Ammon's horn (tissue), 1 donor: ENCODE results near the gene ZCCHC18.
"Not testable (repeated sequence)": the region's sequence is repeated elsewhere in the genome, so short reads cannot be mapped to it uniquely, and the experiment has no call there.

Source experiments
- DNase-seq: peaks from one replicate; pipeline ENCODE4 v3.0.0-alpha.2; 2016; ENCODE audit warnings: low spot score

The ZCCHC18 gene

DNA sequence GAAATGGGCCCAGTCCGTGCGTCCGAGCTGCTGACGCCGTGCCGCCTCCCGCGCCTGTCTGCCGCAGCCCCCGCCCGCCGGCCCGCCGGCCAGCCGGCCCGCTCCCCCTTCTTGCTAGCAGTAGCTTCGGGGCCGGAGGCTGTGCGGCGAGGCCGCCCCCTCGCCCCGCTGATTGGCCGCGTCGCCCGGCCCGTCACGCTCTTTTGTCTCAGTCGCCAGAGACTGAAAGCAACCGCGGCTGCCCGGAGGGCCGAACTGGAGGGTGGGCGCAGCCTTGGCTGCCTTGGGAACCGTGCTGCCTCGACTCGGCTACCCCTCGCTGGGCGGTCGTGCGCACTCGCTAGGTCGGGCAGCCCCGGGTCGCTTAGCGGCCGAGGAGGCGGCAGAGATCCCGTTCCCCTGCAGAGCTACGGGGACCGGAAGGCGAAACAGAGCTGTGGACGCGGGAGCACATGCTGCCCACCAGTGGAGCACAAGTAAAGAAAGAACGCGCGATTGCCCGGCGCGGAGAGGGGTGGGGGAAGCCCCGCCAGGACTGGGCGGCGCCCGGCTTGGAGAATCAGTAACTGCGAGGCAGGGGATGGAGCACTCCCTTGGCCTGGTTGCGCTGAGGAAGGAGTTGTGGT is at the start of gene ZCCHC18:
Gene ZCCHC18, plus strand, starts transcription at position 198 of the 626 bp plus-strand sequence. CDS start 1,589 bp downstream, outside the sequence.
- peak; percentile 56 for DNase-seq

DNA sequence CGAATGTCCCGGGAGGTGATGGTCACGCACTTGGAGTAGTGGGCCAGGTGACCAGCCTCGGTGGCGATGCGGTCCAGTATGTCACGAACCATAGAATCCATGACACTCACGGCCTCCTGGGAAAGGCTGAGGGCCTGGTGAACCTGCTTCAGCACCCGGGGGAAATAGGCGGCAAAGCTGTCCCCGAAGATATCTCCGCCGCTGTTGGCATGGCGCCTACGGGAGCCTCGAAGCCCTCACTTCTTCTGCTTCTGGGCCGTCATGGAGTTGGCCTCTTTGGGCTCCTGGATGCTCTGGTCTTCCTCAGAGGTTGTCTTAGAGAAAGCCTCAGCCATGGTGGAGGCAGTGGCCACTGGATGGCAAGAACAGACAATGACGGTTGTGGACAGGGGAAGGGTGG is 49.7 kb upstream of the ZCCHC18 start:
- DNase-seq = not testable (repeated sequence)

DNA sequence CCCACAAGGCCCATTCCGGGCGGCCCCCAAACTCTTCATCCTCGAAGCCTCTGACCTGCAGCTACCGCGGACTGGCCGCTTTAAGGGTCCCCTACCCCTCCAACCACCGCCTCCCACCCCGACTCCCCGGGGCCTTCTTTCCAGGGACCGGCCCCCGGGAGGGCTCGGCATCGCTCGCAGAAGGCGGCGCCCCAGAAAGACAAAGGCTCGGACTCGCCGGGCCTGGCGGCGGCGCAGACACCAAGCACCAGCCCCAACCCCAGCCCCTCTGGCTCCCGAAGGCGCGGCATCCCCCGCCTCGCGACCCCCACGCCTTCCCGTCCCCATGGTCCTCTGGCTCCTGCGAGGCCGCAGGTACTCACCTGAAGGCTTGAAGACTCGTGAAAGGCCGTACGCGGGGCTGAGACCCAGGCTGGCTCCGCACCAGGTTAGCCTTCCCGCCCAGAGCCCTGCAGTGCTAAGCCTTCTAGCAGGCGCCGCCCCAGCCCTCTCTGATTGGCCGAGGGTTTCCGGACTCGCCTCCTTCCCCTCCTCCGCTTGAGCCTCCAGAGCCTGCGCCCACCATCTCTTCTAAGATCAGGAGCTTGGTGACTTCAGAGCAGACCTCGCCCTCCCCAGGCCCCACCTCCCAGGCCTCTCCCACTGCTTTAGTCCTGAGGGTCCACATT is 36.4 kb upstream of the ZCCHC18 start, which contains the start of gene TMSB15C:
Gene TMSB15C, minus strand, starts transcription at position 459 of the 668 bp plus-strand sequence.
- DNase-seq = not testable (repeated sequence)

DNA sequence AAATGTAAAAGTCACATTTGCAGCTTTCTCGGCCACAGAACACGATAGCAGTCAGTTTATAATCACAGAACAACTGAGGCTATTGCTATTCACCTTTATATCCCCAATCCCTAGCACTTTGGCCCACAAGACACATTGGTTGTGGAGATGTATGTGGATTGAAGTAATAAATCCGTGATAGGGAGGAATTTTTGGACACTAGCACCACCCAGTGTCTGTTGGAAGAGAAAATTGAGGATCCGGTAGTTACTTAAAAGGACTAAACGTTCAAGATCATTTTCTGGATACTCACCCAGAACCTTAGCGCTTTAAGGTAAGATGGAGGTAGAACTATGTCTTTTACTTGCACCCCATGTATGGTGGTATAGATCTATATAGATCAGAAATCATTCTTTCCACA is 34.5 kb upstream of the ZCCHC18 start:
- not testable (repeated sequence) for DNase-seq

DNA sequence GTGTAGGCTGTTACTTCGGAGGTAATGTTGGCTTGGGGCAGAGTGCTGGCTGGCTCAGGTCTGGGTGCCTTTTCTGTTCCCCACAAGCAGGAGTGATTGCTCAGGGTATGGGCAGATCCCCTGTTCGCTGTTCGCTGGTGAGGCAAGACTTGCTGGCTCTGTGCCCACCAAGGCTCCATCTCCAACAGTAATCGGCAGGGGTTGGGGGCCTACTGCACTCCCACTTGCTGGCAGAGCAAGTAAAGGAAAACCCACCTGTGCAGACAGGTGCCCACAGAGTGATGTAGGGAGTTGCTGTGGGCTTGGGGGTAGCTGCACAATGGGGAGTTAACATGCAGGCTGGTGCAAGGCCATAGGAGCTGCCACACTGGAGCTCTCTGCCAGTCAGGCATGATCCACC is 28.3 kb upstream of the ZCCHC18 start:
- no peak for DNase-seq

DNA sequence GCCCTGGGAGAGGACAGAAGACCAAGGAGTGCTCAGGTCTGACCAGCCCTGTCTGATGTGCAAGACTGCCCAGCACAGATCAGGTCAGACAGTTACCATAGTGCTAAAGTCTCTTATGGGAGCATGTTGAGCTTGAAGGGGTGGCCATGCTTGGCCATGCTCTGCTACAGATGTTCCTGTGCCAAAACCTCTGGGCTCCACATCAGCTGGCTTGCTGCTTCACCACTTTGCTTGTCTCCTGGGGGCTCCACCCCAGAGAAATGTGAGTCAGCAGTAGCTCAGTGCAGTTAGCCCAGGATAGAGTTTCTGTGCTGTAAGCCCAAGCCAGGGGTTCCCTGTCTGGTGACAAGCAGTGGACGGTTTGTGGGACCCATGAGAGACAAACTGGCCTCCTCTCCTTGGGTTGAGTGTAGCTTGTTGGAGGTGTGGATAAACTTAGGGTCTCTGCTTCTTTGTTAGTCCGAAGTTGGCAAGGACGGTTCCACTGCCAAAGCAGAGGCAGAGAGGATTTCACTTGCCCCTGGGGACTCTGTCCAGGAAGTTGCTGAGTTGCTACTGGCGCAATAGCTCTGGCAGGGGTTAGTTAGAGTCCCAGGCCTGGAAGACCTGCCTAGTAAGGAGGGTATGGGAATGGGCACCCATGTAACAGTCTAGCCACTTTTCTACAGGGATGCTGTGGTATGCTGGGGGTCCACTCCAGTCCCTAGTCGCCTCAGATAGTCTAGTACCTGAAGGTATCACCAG is 27.6 kb upstream of the ZCCHC18 start:
- DNase-seq = no peak

DNA sequence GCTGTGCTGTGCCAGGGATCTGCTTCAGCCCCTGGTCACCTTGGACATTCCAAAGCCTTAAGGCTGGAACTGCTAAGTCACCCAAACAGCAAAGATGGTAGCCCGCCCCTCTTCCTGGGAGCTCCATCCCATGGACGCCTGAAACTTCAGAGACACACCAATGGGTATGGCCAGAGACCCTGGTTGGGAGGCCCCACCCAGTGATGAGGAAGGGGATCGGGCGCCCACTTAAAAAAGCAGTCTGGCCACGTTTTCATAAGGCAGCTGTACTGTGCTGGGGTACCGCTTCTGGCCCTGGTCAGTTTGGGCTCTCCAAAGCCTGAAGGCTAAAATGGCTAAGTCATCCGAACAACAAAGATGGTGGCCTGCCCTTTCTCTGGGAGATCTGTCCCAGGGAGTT is 26.8 kb upstream of the ZCCHC18 start:
- no peak for DNase-seq

DNA sequence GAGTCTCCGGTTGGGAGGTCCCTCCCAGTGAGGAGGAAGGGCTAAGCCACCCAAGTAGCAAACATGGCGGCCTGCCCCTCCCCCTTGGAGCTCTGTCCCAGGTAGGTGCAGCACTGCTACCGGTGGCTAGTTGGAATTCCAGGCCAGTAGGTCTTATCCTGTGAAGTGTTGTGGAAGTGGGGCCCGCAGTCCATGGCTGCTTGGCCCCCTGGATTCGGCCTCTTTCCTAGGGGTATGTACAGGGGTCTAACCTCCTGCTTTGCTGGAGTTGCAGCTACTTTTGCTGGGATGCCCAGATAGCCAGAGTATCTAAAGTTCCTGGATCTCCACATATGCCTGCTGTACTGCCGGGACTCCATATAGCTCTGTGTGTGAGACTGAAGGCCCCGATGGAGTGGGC is 26.4 kb upstream of the ZCCHC18 start:
- DNase-seq = no peak

DNA sequence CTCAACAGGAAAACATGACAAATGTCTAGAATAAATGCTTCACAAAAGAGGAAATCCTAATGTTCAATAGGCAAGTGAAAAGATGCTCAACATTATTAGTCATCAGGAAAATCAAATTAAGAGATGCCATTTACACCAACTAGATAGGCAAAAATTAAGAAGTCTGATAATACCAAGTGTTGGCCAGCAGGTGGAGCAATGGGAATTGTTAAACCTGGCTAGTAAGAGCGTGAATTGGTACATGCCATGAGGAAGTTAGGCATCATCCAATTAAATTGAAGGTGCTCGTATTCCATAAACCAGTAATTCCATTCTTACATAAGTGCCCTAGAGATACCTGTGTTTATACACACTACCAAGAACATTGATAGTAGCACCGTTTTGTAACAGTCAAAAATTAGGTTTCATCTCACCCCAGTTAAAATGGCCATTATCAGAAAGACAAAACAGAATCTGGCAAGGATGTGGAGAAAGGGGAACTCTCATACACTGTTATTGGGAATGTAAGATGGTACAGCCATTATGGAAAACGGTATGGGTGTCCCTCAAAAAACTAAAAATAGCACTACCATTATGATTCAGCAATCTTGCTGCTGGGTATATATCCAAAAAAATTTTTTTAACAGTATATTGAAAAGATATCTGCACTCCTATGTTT is 14.0 kb upstream of the ZCCHC18 start:
- peak; percentile 89 for DNase-seq

DNA sequence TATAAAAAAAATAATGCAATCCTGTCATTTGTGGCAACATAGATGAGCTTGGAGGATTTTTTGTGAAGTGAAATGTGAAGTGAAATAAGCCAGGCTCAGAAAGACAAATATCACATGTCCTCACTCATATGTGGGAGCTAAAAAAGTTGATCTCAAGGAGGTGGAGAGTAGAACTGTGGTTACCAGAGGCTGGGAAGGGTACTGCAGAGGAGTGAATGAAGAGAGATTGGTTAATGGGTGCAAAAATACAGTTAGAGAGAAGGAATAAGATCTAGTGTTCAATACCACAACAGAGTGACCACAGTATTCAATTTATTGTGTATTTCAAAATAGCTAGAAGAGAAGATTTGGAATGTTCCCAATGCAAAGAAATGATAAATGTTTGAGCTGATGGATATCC is 13.4 kb upstream of the ZCCHC18 start:
- no peak for DNase-seq

DNA sequence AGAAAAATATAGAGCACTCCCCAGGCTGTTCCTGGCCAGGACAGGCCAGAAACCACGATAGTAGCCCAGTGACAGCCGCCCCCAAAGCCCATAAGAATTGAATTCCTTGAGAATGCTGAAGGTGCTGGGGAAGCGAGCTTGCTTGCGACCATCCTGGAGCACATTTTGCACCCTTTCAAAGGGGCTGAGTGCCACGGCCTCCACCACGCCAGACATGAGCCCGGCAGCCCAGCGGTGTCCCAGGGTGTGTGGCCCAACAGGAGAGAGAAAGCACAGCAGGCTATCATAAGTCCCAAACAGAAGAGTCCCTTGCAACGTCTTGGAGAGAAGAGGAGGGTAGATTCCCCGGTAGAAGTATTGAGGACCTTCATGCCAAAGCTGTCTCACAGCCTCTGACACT is 7.6 kb upstream of the ZCCHC18 start:
- DNase-seq = no peak

DNA sequence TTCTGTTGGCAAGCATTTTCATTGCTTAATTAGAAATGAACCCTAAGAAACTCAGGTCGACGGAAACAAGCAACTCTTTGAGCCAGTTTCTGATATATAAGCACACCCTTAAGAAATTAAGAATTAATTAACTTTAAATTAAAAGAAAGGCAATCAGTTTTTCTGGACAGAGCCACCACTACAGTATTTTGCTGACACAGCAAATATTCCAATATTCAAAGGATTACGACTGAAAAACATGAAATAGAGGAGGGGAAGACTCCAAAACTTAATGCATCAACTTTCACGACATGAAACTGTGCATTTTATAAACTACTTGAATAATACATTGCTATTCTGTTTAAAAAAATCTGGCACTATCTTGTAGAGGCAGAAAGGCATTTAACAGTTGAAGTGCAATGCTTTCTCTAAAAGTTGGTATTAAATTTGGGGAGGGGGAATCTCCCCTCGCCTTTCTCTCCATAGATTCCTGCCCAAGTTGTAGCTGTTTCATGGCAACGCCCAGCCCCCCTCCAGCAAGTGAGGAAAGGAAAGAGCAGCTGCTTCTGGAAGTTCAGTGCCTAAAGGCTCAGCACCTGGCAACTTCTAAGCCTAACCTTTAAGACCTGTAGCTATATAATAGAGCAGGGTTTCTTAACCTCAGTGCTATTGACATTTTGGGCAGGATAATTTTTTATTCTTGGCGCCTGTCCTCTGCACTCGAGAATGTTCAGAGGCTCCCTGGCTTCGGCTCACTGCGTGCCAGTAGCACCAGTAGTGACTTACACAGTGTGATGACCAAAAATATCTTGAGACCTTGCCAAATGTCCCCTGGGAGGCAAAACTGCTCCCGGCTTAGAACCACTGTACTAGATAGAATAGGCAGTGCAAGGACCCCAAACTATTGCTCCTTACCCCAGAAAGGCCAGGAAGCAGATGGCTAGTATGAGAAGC is 6.7 kb upstream of the ZCCHC18 start:
- DNase-seq = no peak

DNA sequence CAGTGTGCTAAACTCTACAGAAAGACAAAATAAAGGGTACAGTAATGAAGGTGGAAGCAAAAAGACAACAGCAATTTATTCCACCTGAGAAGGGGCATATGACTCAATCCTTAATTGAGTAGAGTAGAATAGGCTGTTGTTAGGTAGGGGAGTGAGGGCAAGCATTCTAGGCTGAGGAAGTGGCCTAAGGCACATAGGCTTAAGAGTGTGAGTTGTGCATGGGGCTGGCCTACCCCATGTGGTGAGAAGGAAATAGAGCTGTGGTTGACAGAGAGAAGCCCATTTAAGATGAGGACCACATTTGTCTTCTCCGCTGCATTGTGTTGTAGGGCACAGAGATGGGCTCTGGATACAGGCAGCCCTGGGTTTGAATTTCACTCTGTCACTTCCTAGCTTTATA is 3.4 kb upstream of the ZCCHC18 start:
- no peak for DNase-seq

DNA sequence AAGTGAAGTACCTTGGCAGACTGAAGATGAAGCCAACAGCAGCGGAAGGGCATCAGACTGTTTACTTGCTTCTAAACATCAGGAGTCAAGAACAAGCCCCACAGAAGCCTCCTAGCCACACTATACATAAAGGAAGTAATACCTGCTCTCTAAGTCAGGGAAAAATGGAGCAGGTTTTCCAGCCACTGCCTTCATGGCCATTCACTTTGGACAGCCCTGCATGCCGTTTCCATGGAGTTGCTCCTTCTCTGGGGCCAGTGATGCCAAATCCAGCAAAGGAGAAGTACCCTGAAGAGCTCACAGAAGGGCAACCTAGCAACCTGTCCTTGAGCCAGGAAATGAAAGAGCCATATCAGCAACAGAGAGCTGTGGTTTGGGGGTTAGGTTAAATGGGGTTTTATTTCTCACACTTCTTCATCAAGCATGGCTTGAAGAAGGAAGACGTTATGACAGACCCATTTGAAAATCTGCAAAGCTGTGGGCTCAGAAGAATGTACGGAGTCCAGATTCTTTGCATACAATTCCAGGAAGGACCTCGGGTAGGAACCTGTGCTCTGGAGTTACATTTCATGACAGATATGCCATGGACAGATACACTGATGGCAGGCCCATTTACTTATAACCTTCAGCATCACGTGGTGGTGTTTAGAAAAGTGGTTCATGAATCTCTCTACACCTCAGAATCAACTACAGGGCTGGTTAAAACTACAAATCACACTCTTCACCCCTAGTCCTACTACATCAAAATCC is 1.7 kb upstream of the ZCCHC18 start:
- not testable (repeated sequence) for DNase-seq

DNA sequence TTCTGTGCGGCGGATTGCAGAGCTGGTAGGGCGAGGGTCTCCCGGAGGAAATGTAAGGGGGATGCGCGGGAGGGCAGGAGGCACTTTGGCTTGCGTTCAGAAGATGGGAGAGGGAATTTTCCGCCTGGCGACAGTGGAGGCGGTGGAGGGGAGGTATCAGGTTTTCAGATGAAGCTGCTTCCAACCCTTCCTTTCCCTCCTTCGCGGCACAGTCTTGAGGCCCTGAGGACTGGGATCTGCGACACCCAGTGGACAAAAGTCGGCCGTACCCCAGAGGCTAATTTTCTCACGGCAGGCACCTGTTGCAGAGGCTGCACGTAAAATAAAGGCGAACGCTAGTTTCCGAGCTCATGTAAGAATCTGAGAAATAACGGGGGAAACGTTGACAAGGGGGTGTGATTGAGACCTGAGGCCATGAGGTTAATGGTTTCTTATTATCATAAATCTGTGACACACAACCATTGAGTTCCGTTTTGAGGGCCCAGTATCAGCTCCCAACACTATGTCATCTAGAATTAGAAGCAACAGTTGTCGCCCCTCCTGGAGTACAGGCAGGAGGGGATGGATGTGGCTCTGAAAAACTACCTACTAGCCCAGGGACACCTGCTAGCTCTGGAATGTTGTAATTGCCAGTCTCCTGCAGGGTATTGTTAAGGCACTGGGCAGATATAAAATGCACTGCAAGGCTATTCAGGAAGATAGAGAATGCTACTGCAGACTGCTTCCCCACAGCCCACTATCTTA is 1.1 kb downstream of the ZCCHC18 start:
- peak; percentile 67 for DNase-seq

DNA sequence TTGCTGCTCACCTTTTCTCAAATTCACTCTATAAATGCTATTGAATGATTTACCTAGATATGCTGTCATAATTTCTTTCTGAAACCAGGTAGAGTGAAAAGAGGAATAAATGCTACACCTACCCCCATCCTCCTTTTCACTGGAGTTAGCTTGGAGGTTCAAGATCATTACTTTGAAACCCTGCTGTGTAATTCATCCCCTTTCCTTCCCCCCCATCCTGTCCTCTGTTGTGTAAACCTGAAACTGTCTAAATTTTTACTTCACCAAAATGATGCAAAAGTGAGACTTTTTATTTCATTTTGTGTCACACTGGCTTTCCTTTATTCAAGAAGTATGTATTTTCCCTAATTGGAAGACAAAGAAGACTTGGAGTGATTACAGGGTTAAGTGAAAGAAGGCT is 5.4 kb downstream of the ZCCHC18 start:
- DNase-seq = no peak

DNA sequence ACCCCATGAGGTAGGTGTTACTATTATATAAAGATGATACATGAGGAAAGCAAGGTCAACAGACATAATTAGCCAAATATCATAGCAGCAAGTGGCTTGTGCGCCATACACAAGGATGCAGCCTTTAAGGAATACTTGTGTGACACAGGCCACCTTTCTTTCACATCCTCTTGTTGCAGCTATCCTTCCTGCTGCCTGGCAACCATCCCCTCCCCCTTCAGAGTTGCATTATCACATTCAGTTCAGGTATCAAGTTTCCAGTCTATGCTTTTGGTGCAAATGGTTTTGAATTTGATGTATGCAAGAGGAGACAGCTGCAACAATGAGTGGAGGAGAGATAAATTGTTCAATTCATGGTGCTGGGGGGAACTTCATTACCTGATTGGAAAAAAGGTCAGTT is 6.4 kb downstream of the ZCCHC18 start:
- no peak for DNase-seq

DNA sequence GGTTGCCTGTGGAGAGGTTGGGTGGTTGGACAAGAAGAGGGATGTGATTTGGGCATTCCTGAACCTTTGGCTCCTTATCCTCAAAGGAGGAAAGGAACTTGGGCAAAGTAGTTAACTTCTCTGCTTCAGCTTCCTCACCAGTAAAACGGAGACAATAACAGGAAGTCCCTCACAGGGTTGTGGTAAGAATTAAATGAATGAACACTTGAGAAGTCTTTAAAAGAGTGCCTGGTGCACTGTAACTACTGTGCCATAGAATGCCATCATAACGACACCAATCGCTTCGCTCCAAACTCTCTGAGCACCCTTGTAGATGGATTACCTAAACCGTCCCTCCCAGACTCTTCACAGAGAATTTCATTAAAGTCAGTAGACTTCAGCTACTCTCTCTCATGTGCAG is 10.5 kb downstream of the ZCCHC18 start:
- no peak for DNase-seq

DNA sequence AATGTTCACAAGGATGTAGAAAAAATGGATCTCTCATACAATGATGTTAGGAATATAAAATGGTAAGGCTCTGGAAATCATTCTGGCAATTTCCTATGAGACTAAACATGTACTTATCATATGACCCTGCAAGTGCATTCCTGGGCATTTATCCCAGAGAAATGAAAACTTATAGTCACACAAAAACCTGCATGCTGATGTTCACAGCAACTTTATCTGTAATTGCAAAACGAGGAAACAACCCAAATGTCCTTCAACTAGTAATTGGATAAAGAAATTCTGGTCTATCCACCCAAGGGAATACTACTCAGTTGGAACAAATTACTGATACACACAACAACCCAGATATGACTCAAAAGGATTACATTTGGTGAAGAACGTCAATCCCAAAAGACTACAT is 14.5 kb downstream of the ZCCHC18 start:
- no peak for DNase-seq

DNA sequence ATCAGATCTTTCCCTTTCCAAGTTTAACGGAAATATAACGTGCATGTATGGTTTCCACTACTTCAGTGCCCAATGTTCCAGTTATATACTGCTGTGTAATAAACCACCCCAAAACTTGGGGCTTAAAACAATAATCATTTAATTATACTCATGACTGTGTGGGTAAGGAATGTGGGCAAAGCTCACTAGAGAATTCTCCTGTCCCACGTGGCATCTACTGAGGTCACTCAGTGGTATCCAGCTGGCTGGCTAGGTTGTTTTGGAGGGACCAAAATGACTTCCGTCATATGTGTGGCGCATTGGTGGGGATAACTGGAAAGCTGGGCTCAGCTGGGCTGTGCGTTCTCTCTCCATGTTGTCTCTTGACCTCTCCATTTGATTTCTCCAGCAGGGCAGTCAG is 18.5 kb downstream of the ZCCHC18 start:
- no peak for DNase-seq
